H1 (cell line): ENCODE data around the gene STXBP6. TPM values are rescaled to one million over a fixed set of nuclear protein-coding genes. Genes with fewer than 3 reads are reported as not detected.

ENCODE experiments used
- CTCF ChIA-PET: fragments of 300-600 bp; sonication (Branson Sonifier 250); formaldehyde crosslinking; loops from one replicate; lab custom pipeline; 2021; ENCODE audit not compliant: partially characterized antibody; lab: Charles Lee
- POLR2A ChIA-PET: fragments of 300-600 bp; sonication (Branson Sonifier 250); formaldehyde crosslinking; loops from one replicate; lab custom pipeline; 2021; ENCODE audit warnings: inconsistent platforms; ENCODE audit not compliant: partially characterized antibody; lab: Charles Lee
- DNase-seq, 2 experiments: peaks; one replicate each; pipeline versions ENCODE4 v3.0.0 to v3.0.0-alpha.2; 2010 to 2022; ENCODE audit warnings: low spot score in 2 of 2, low read depth in 1 of 2, mixed read lengths in 1 of 2
- FAIRE-seq: peaks from 2 replicates; lab custom pipeline; 2011; peaks lifted over from hg19 to GRCh38; lab: Jason Lieb, UNC
- H2AFZ ChIP-seq: 2 replicates; pipeline ENCODE4 v1.8.1; 2012; ENCODE audit warnings: low read length, inconsistent platforms
- H2AK5ac ChIP-seq: 2 replicates; pipeline ENCODE4 v1.6.1; 2013; ENCODE audit warnings: low read depth, low read length
- H2BK120ac ChIP-seq: replicated peaks from 2 replicates; pipeline ENCODE3; 2013; ENCODE audit warnings: low read depth, low read length, inconsistent platforms
- H2BK12ac ChIP-seq: 2 replicates; pipeline ENCODE4 v1.6.1; 2013; ENCODE audit warnings: low read depth, low read length
- H2BK15ac ChIP-seq: 2 replicates; pipeline ENCODE4 v1.6.1; 2013; ENCODE audit warnings: low read length
- H2BK20ac ChIP-seq: 2 replicates; pipeline ENCODE4 v1.6.1; 2013; ENCODE audit warnings: low read length
- H2BK5ac ChIP-seq: 2 replicates; pipeline ENCODE4 v1.6.1; 2013; ENCODE audit warnings: low read depth, low read length
- H3K14ac ChIP-seq: 2 replicates; pipeline ENCODE4 v1.6.1; 2013; ENCODE audit warnings: inconsistent platforms; ENCODE audit not compliant: insufficient read length
- H3K18ac ChIP-seq: 2 replicates; pipeline ENCODE4 v1.6.1; 2013; ENCODE audit warnings: low read length; ENCODE audit errors: extremely low read depth
- H3K23ac ChIP-seq: 2 replicates; pipeline ENCODE4 v1.6.1; 2013; ENCODE audit warnings: inconsistent platforms; ENCODE audit not compliant: insufficient read length
- H3K23me2 ChIP-seq: 2 replicates; pipeline ENCODE4 v1.6.1; 2013; ENCODE audit warnings: low read depth, low read length
- H3K27ac ChIP-seq: 2 replicates; pipeline ENCODE4 v1.6.1; 2011; ENCODE audit warnings: low read depth, low read length, inconsistent platforms
- H3K27me3 ChIP-seq, 4 experiments: replicated peaks in 1 of 4; 1 replicate in 1 of 4; 2 replicates in 3 of 4; pipeline versions ENCODE4 v1.6.1 to v1.8.1; 2011 to 2013; ENCODE audit warnings: low read length in 3 of 4, mild to moderate bottlenecking in 3 of 4, inconsistent platforms in 2 of 4, mixed read lengths in 2 of 4, moderate library complexity in 1 of 4; ENCODE audit not compliant: control insufficient read depth in 3 of 4, insufficient read depth in 3 of 4; ENCODE audit errors: extremely low read depth in 1 of 4
- H3K36me3 ChIP-seq, 4 experiments: 2 replicates each; pipeline versions ENCODE4 v1.6.1 to v1.8.1; 2011 to 2013; ENCODE audit warnings: mild to moderate bottlenecking in 4 of 4, low read length in 3 of 4, moderate library complexity in 2 of 4, control low read depth in 1 of 4, inconsistent platforms in 1 of 4; ENCODE audit not compliant: insufficient read depth in 4 of 4, control insufficient read depth in 2 of 4
- H3K4ac ChIP-seq: replicated peaks from 2 replicates; pipeline ENCODE3; 2013; ENCODE audit warnings: low read length, low read depth, mixed read lengths, inconsistent platforms; ENCODE audit not compliant: insufficient read length
- H3K4me1 ChIP-seq, 4 experiments: replicated peaks in 1 of 4; 1 replicate in 1 of 4; 2 replicates in 3 of 4; pipeline versions ENCODE4 v1.6.1 to v1.8.1; 2011 to 2013; ENCODE audit warnings: low read length in 3 of 4, inconsistent platforms in 2 of 4, mixed read lengths in 1 of 4; ENCODE audit not compliant: insufficient read depth in 4 of 4, control insufficient read depth in 3 of 4
- H3K4me2 ChIP-seq, 2 experiments: 2 replicates each; pipeline versions ENCODE4 v1.6.1 to v1.8.1; 2011 to 2013; ENCODE audit warnings: low read depth in 2 of 2, low read length in 2 of 2, control low read depth in 1 of 2, inconsistent platforms in 1 of 2, mild to moderate bottlenecking in 1 of 2; ENCODE audit not compliant: insufficient read depth in 1 of 2
- H3K4me3 ChIP-seq, 4 experiments: fragments of 200-600, 300-600 bp in 1 of 4; sonication (generic), shearing (Covaris generic), sonication (Bioruptor Twin) in 1 of 4; 2 replicates each; pipeline versions ENCODE4 v1.5.1 to v1.8.1; 2011 to 2016; ENCODE audit warnings: low read length in 4 of 4, low read depth in 3 of 4, control low read depth in 2 of 4, inconsistent platforms in 2 of 4, mild to moderate bottlenecking in 2 of 4, mixed read lengths in 1 of 4, moderate library complexity in 1 of 4; ENCODE audit not compliant: insufficient read depth in 2 of 4; ENCODE audit errors: extremely low read depth in 1 of 4
- H3K56ac ChIP-seq: replicated peaks from 2 replicates; pipeline ENCODE3; 2013; ENCODE audit warnings: low read depth, mild to moderate bottlenecking, mixed read lengths, low read length, inconsistent platforms; ENCODE audit not compliant: insufficient read length
- H3K79me1 ChIP-seq: 2 replicates; pipeline ENCODE4 v1.6.1; 2013; ENCODE audit warnings: low read depth, low read length, control low read depth
- H3K79me2 ChIP-seq, 2 experiments: 2 replicates each; pipeline versions ENCODE4 v1.6.1 to v1.8.1; 2012 to 2013; ENCODE audit warnings: low read length in 2 of 2, mild to moderate bottlenecking in 2 of 2, inconsistent platforms in 1 of 2; ENCODE audit not compliant: insufficient read depth in 2 of 2, control insufficient read depth in 1 of 2
- H3K9ac ChIP-seq, 4 experiments: replicated peaks in 1 of 4; 1 replicate in 1 of 4; 2 replicates in 3 of 4; pipeline versions ENCODE4 v1.6.1 to v1.8.1; 2011 to 2013; ENCODE audit warnings: low read depth in 3 of 4, low read length in 3 of 4, control low read depth in 2 of 4, mild to moderate bottlenecking in 2 of 4, moderate library complexity in 2 of 4, inconsistent platforms in 1 of 4; ENCODE audit errors: extremely low read depth in 1 of 4
- H3K9me3 ChIP-seq, 2 experiments: 2 replicates each; pipeline versions ENCODE4 v1.6.1 to v1.8.1; 2012 to 2013; ENCODE audit warnings: mild to moderate bottlenecking in 2 of 2, moderate library complexity in 2 of 2, control low read depth in 1 of 2, inconsistent platforms in 1 of 2, low read depth in 1 of 2, low read length in 1 of 2, mixed read lengths in 1 of 2; ENCODE audit not compliant: insufficient read depth in 2 of 2
- H4K20me1 ChIP-seq, 2 experiments: replicated peaks in 1 of 2; 2 replicates each; pipeline versions ENCODE3 to v1.8.1; 2011 to 2013; ENCODE audit warnings: inconsistent platforms in 2 of 2, low read length in 2 of 2, mild to moderate bottlenecking in 1 of 2; ENCODE audit not compliant: insufficient read depth in 2 of 2, control insufficient read depth in 1 of 2
- H4K5ac ChIP-seq: 2 replicates; pipeline ENCODE4 v1.6.1; 2013; ENCODE audit warnings: low read length, low read depth, mixed read lengths, inconsistent platforms; ENCODE audit not compliant: insufficient read length
- H4K8ac ChIP-seq: 2 replicates; pipeline ENCODE4 v1.8.0; 2013; ENCODE audit warnings: mild to moderate bottlenecking, moderate library complexity, low read length, inconsistent platforms; ENCODE audit not compliant: insufficient read depth; ENCODE audit errors: extremely low read depth
- H4K91ac ChIP-seq: replicated peaks from 2 replicates; pipeline ENCODE3; 2013; ENCODE audit warnings: low read length, mixed read lengths, inconsistent platforms; ENCODE audit not compliant: insufficient read length
- CEBPB ChIP-seq: IDR thresholded peaks from 2 replicates; pipeline ENCODE4 v1.6.1; 2012; ENCODE audit warnings: low read depth, low read length
- EZH2 ChIP-seq: fragments of 200-600 bp; sonication (generic); IDR thresholded peaks from 2 replicates; pipeline ENCODE4 v1.7.1; 2012; ENCODE audit warnings: low read depth, mild to moderate bottlenecking, moderate library complexity, low read length, inconsistent platforms; ENCODE audit not compliant: severe bottlenecking
- HDAC6 ChIP-seq: IDR thresholded peaks from one replicate; pipeline ENCODE4 v1.7.1; 2012; ENCODE audit warnings: low read depth, mild to moderate bottlenecking, inconsistent platforms, low read length, moderate library complexity
- JUN ChIP-seq: IDR thresholded peaks from 2 replicates; pipeline ENCODE4 v1.6.1; 2011; ENCODE audit warnings: low read depth, mild to moderate bottlenecking, improper control_type of control experiment, low read length
- JUND ChIP-seq: IDR thresholded peaks from 2 replicates; pipeline ENCODE4 v1.6.1; 2011; ENCODE audit warnings: mild to moderate bottlenecking, improper control_type of control experiment, low read length
- KDM1A ChIP-seq: fragments of 200-600, 300-600 bp; sonication (generic); IDR thresholded peaks from 2 replicates; pipeline ENCODE4 v1.7.1; 2016; ENCODE audit warnings: mild to moderate bottlenecking, low read length, borderline replicate concordance
- POLR2AphosphoS5 ChIP-seq: IDR thresholded peaks from 2 replicates; pipeline ENCODE4 v1.6.1; 2011; ENCODE audit warnings: low read depth, low read length
- SIRT6 ChIP-seq: IDR thresholded peaks from one replicate; pipeline ENCODE4 v1.7.1; 2012; ENCODE audit warnings: low read length, inconsistent platforms
- TEAD4 ChIP-seq: IDR thresholded peaks from 2 replicates; pipeline ENCODE4 v1.6.1; 2012; ENCODE audit warnings: low read depth, low read length, inconsistent platforms, mixed read lengths
- WGBS, 2 experiments: shearing (Covaris generic) in 1 of 2; methylation state at CpG; one replicate each; pipeline versions ENCODE4 v1.1.6 to v1.1.7; 2013 to 2015; ENCODE audit warnings: low lambda C conversion rate in 2 of 2, mixed read lengths in 2 of 2, inconsistent platforms in 1 of 2, low coverage in 1 of 2, missing lambda C conversion rate in 1 of 2; ENCODE audit not compliant: insufficient replicate concordance in 2 of 2, insufficient coverage in 1 of 2, insufficient read length in 1 of 2; ENCODE audit errors: extremely low coverage in 1 of 2, missing lambda C conversion rate in 1 of 2; 5-methylcytosine and 5-hydroxymethylcytosine counted together
- polyA plus RNA-seq, 7 experiments: library from polyadenylated mRNA; depleted of rRNA in 3 of 7; stranded (reverse) in 5 of 7; unstranded in 2 of 7; fragments of >200 nt in 5 of 7; fragments of 200-250 nt in 2 of 7; gene quantifications; 1 replicate in 5 of 7; 2 replicates in 1 of 7; 4 replicates in 1 of 7; pipeline versions ENCODE4 v1.2.1 to v1.2.3, GENCODE V29; 2011 to 2013; ENCODE audit warnings: missing spikeins in 2 of 7, mixed read lengths in 2 of 7
- total RNA-seq: library from RNA; stranded (reverse); fragmentation: NEBNext Ultra II Directional; extraction: Animal tissue kit (Norgen Biotek cat#: 25700); gene quantifications from 2 replicates; pipeline ENCODE4 v1.2.1, GENCODE V29; 2021
- TF ChIP-seq, protein P1 (sequence below): IDR thresholded peaks from 2 replicates; pipeline ENCODE4 v1.6.1; 2011; ENCODE audit warnings: low read depth, mild to moderate bottlenecking, low read length; ENCODE audit not compliant: insufficient read depth

STXBP6 gene
- total and polyA plus RNA-seq, 2 of the 8 experiments (the other 6 are each of a cell fraction or from before 2014, with no cell fraction given) = 9.4 to 18.1 TPM

DNA sequence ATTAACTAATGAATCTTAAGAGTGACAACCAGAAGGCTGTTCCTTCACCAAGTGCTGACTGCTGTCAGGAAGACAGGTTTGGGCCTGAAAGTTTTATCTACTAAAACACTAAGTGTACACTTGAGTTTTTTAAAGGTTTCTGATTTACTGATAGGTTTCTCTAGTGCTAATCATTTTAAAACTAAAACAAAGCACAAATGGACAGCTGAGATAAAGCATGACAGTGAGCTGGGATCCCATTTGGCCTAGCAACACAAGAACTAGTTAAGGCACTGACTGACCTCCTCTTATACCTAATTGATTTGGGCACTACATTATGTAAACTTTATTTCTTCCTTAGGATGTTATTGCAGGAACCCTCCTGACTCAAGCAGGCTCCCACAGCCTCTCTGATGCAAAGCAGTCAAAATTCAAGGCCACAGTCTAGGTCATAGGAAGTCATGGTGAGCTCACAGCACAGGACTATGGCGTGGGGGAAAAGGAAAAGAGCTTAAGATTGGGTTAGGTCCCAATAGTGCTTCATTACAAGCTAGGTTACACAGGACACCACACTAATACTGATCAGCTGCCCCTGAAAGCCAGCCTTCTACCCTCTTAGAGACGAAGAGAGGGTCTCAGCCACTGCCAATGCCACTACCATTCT lies 3.5 kb downstream of the STXBP6 start:
- Histone ChIP-seq H3K36me3 (no peaks in the 10 kb centered on the region), H3K79me2 (no peaks in the 10 kb centered on the region), H2BK5ac (no peak overlapping the region), H4K20me1 (no peaks in the 10 kb centered on the region), H2AK5ac (no peak overlapping the region), H3K4me2 (no peak overlapping the region), H3K79me1 (no peaks in the 10 kb centered on the region), H3K14ac (no peak overlapping the region), H3K4me1 (peaks cover 0 to 8% (median 6%) of the 10 kb centered on the region in 4 experiments; a peak in 5 of 7 replicates), H4K91ac (no peak overlapping the region), H3K23me2 (peaks cover 14% of the 10 kb centered on the region), H3K23ac (no peak overlapping the region), H2BK12ac (no peak overlapping the region), H3K9me3 (no peaks in the 10 kb centered on the region), H4K5ac (no peak overlapping the region), H2BK120ac (no peak overlapping the region), H2BK20ac (no peak overlapping the region), H3K9ac (no peak overlapping the region), H3K18ac (no peak overlapping the region), H4K8ac (no peak overlapping the region), H3K4ac (no peak overlapping the region), H3K27ac (no peak overlapping the region), H3K4me3 (no peak overlapping the region), H3K56ac (no peak overlapping the region), H2BK15ac (no peak overlapping the region), H3K27me3 (peaks cover 8 to 39% (median 29%) of the 10 kb centered on the region in 4 experiments), H2AFZ (no peak overlapping the region)
- FAIRE-seq (no peak), DNase-seq (no peak)
- TF ChIP-seq KDM1A (no peak), POLR2AphosphoS5 (no peak), JUND (no peak), SIRT6 (no peak), JUN (no peak), EZH2 (no peak), TEAD4 (no peak), HDAC6 (no peak), CEBPB (no peak)
- TF ChIP-seq, protein P1, sequence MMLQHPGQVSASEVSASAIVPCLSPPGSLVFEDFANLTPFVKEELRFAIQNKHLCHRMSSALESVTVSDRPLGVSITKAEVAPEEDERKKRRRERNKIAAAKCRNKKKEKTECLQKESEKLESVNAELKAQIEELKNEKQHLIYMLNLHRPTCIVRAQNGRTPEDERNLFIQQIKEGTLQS = no peak
- ChIA-PET POLR2A (no interaction called here), CTCF (interaction anchor here (0.6 to 5.1 kb wide), 8 partner anchors 76 to 311 kb away, joined by 3 to 39 read pairs (median 6); no protein-coding TSS in a partner anchor)
- WGBS, 2 experiments = 86% methylated on average over 2 of the region's 2 CpGs; no CpG with 5 or more reads in 1 of the 2 experiments
